A549 (cell line): ENCODE measurements around the gene HCN3.

Experiments used
- ATOH8 ChIP-seq: fragments of 250-450 bp; sonication (Bioruptor Pico); IDR thresholded peaks from 2 replicates; pipeline ENCODE4 v1.5.0; 2020; ENCODE audit warnings: low read depth, mild to moderate bottlenecking, moderate library complexity
- CHD4 ChIP-seq: fragments of 200-600 bp; sonication (generic); IDR thresholded peaks from 2 replicates; pipeline ENCODE4 v1.6.1; 2016; ENCODE audit warnings: antibody characterized with exemption, mild to moderate bottlenecking, borderline replicate concordance
- CTCF ChIP-seq: fragments of >200 bp; sonication (Bioruptor Twin); formaldehyde crosslinking; IDR thresholded peaks from 3 replicates; pipeline ENCODE4 v1.5.1; 2016
- E2F6 ChIP-seq: IDR thresholded peaks from 2 replicates; pipeline ENCODE4 v1.6.1; 2012; ENCODE audit warnings: low read depth, borderline replicate concordance
- EHMT2 ChIP-seq: fragments of 200-600 bp; sonication (generic); IDR thresholded peaks from 2 replicates; pipeline ENCODE4 v1.6.1; 2016; ENCODE audit warnings: antibody characterized with exemption, low read depth, mild to moderate bottlenecking, moderate library complexity
- HDAC2 ChIP-seq: fragments of 200-600 bp; sonication (generic); IDR thresholded peaks from 2 replicates; pipeline ENCODE4 v1.6.1; 2016
- MAX ChIP-seq: IDR thresholded peaks from 2 replicates; pipeline ENCODE4 v1.6.1; 2012
- MYC ChIP-seq: IDR thresholded peaks from 2 replicates; pipeline ENCODE4 v1.6.1; 2012; ENCODE audit warnings: mild to moderate bottlenecking, inconsistent platforms, low read length, improper control_type of control experiment, borderline replicate concordance
- NPAS2 ChIP-seq: fragments of 250-450 bp; sonication (Bioruptor Pico); IDR thresholded peaks from 2 replicates; pipeline ENCODE4 v1.8.0; 2022; ENCODE audit warnings: mild to moderate bottlenecking, moderate library complexity, borderline replicate concordance
- POLR2A ChIP-seq: IDR thresholded peaks from 2 replicates; pipeline ENCODE4 v1.6.1; 2012; ENCODE audit warnings: mild to moderate bottlenecking, low read length
- POLR2AphosphoS2 ChIP-seq: conservative IDR thresholded peaks from 2 replicates; pipeline ENCODE4 v1.6.1; 2012; ENCODE audit warnings: low read length, improper control_type of control experiment, inconsistent platforms
- RAD21 ChIP-seq, 2 experiments: fragments of >200 bp in 1 of 2; sonication (Bioruptor Twin) in 1 of 2; formaldehyde crosslinking in 1 of 2; IDR thresholded peaks in 1 of 2; conservative IDR thresholded peaks in 1 of 2; 2 replicates in 1 of 2; 3 replicates in 1 of 2; pipeline ENCODE4 v1.6.1; 2012 to 2018; ENCODE audit warnings: inconsistent platforms in 1 of 2
- REST ChIP-seq: fragments of 200-600 bp; sonication (generic); IDR thresholded peaks from 2 replicates; pipeline ENCODE4 v1.6.1; 2016; ENCODE audit warnings: antibody characterized with exemption, mild to moderate bottlenecking, moderate library complexity
- USF2 ChIP-seq: fragments of 450-650 bp; IDR thresholded peaks from 2 replicates; pipeline ENCODE4 v1.6.1; 2014; ENCODE audit warnings: antibody characterized with exemption

GRCh38 chr1:155279268-155279667 is 2.0 kb downstream of the HCN3 start:
- TF ChIP-seq CTCF (no peak), RAD21 (conservative IDR thresholded peaks at IDR 0.05 in 1 of 2, IDR thresholded peaks at IDR 0.05 in 1 of 2) (no peak), POLR2AphosphoS2 (no peak), POLR2A (no peak), EHMT2 (no peak), REST (no peak), MYC (no peak), CHD4 (no peak), E2F6 (no peak), MAX (no peak), ATOH8 (CRISPR knock-in tag) (no peak), HDAC2 (no peak), NPAS2 (no peak), USF2 (no peak)
